HL-60 (cell line): ENCODE data around the gene PPP3CA.
"Not testable (repeated sequence)": the region's sequence is repeated elsewhere in the genome, so short reads cannot be mapped to it uniquely, and the experiment has no call there.

Experiments
- DNase-seq, 2 experiments: peaks; one replicate each; pipeline ENCODE4 v3.0.0-alpha.2; 2010 to 2020; ENCODE audit warnings: low read depth in 1 of 2, low spot score in 1 of 2
- H3K27ac ChIP-seq: fragments of 250-450 bp; sonication (Bioruptor Pico); replicated peaks from 2 replicates; pipeline ENCODE4 v1.5.1; 2020; ENCODE audit warnings: mild to moderate bottlenecking, moderate library complexity
- H3K27me3 ChIP-seq: fragments of 250-450 bp; sonication (Bioruptor Pico); 2 replicates; pipeline ENCODE4 v1.5.1; 2021; ENCODE audit warnings: mild to moderate bottlenecking, moderate library complexity; ENCODE audit not compliant: insufficient read depth, poor library complexity, severe bottlenecking
- H3K4me3 ChIP-seq: replicated peaks from 2 replicates; pipeline ENCODE4 v1.5.1; 2011; ENCODE audit warnings: mild to moderate bottlenecking, control low read depth, low read length; ENCODE audit not compliant: insufficient read depth
- CTCF ChIP-seq: IDR thresholded peaks from one replicate; pipeline ENCODE4 v1.5.1; 2011; ENCODE audit warnings: low read length, control low read depth, inconsistent platforms; ENCODE audit not compliant: insufficient read depth
- GABPA ChIP-seq: IDR thresholded peaks from 2 replicates; pipeline ENCODE4 v1.6.1; 2012; ENCODE audit warnings: low read depth
- POLR2AphosphoS5 ChIP-seq: IDR thresholded peaks from 2 replicates; pipeline ENCODE4 v1.6.1; 2012; ENCODE audit warnings: low read depth
- REST ChIP-seq: IDR thresholded peaks from 2 replicates; pipeline ENCODE4 v1.6.1; 2012; ENCODE audit warnings: low read depth; ENCODE audit not compliant: insufficient replicate concordance
- SPI1 ChIP-seq: IDR thresholded peaks from 2 replicates; pipeline ENCODE4 v1.6.1; 2012; ENCODE audit warnings: low read depth, mild to moderate bottlenecking, borderline replicate concordance

PPP3CA gene

GRCh38 chr4:101000496-101000895 is 346.8 kb downstream of the PPP3CA start:
- no peak for DNase-seq
- Histone ChIP-seq H3K27ac (no peak overlapping the region), H3K4me3 (no peak overlapping the region), H3K27me3 (no peaks in the 10 kb centered on the region)
- TF ChIP-seq POLR2AphosphoS5: no peak
- no peak for TF ChIP-seq CTCF
- no peak for TF ChIP-seq REST

- TF ChIP-seq SPI1: no peak
- TF ChIP-seq POLR2AphosphoS5: no peak
- DNase-seq: no peak
- no peak overlapping the region for H3K27ac ChIP-seq
- H3K4me3 ChIP-seq: no peak overlapping the region
- H3K27me3 ChIP-seq: no peaks in the 10 kb centered on the region
Measured at GRCh38 chr4:100995671-100996070, 351.7 kb downstream of the PPP3CA start.

GRCh38 chr4:100995002-100995401 is 352.3 kb downstream of the PPP3CA start:
- not testable (repeated sequence) for H3K27ac ChIP-seq, DNase-seq, H3K27me3 ChIP-seq, H3K4me3 ChIP-seq

- not testable (repeated sequence) for H3K4me3 ChIP-seq, H3K27ac ChIP-seq, H3K27me3 ChIP-seq, DNase-seq
Measured at GRCh38 chr4:100991332-100992069, 355.8 kb downstream of the PPP3CA start.

- no peak for DNase-seq
- Histone ChIP-seq H3K4me3 (no peak overlapping the region), H3K27ac (no peak overlapping the region), H3K27me3 (no peaks in the 10 kb centered on the region)
- no peak for TF ChIP-seq SPI1
- TF ChIP-seq CTCF: no peak
Measured at GRCh38 chr4:100989401-100989800, 357.9 kb downstream of the PPP3CA start.

- DNase-seq: no peak
- H3K27me3 ChIP-seq: no peaks in the 10 kb centered on the region
- no peak overlapping the region for H3K4me3 ChIP-seq
- no peak for TF ChIP-seq SPI1
- TF ChIP-seq GABPA: no peak
- TF ChIP-seq CTCF: no peak
- no peak for TF ChIP-seq POLR2AphosphoS5
- no peak for TF ChIP-seq REST
- no peak overlapping the region for H3K27ac ChIP-seq
Measured at GRCh38 chr4:100988876-100989275, 358.4 kb downstream of the PPP3CA start.
